Measurements from ENCODE around the gene UQCC3. TPM values are rescaled to one million over a fixed set of nuclear protein-coding genes. Genes with fewer than 3 reads are reported as not detected.

Gene UQCC3
- total and polyA plus RNA-seq, 10 of the 15 experiments (the other 5 are each of a cell fraction or from before 2014, with no cell fraction given), result 1.3 to 20.5 (median 8.2) TPM

GRCh38 chr11:62713343-62713742 lies 41.9 kb downstream of the UQCC3 start (continued):
- TF ChIP-seq, protein P1, sequence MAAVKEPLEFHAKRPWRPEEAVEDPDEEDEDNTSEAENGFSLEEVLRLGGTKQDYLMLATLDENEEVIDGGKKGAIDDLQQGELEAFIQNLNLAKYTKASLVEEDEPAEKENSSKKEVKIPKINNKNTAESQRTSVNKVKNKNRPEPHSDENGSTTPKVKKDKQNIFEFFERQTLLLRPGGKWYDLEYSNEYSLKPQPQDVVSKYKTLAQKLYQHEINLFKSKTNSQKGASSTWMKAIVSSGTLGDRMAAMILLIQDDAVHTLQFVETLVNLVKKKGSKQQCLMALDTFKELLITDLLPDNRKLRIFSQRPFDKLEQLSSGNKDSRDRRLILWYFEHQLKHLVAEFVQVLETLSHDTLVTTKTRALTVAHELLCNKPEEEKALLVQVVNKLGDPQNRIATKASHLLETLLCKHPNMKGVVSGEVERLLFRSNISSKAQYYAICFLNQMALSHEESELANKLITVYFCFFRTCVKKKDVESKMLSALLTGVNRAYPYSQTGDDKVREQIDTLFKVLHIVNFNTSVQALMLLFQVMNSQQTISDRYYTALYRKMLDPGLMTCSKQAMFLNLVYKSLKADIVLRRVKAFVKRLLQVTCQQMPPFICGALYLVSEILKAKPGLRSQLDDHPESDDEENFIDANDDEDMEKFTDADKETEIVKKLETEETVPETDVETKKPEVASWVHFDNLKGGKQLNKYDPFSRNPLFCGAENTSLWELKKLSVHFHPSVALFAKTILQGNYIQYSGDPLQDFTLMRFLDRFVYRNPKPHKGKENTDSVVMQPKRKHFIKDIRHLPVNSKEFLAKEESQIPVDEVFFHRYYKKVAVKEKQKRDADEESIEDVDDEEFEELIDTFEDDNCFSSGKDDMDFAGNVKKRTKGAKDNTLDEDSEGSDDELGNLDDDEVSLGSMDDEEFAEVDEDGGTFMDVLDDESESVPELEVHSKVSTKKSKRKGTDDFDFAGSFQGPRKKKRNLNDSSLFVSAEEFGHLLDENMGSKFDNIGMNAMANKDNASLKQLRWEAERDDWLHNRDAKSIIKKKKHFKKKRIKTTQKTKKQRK (IDR thresholded peaks at IDR 0.05; ENCODE audit: low read depth, low read length), result no peak
- TF ChIP-seq, protein P2, sequence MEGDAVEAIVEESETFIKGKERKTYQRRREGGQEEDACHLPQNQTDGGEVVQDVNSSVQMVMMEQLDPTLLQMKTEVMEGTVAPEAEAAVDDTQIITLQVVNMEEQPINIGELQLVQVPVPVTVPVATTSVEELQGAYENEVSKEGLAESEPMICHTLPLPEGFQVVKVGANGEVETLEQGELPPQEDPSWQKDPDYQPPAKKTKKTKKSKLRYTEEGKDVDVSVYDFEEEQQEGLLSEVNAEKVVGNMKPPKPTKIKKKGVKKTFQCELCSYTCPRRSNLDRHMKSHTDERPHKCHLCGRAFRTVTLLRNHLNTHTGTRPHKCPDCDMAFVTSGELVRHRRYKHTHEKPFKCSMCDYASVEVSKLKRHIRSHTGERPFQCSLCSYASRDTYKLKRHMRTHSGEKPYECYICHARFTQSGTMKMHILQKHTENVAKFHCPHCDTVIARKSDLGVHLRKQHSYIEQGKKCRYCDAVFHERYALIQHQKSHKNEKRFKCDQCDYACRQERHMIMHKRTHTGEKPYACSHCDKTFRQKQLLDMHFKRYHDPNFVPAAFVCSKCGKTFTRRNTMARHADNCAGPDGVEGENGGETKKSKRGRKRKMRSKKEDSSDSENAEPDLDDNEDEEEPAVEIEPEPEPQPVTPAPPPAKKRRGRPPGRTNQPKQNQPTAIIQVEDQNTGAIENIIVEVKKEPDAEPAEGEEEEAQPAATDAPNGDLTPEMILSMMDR (IDR thresholded peaks at IDR 0.05 in 2 of 3, conservative IDR thresholded peaks at IDR 0.05 in 1 of 3; ENCODE audit: control insufficient read depth in 2 of 3, extremely low read depth in 1 of 3, insufficient read depth in 1 of 3, low read depth in 3 of 3, low read length in 3 of 3), result no peak
- TF ChIP-seq FOS (IDR thresholded peaks at IDR 0.05; ENCODE audit: borderline replicate concordance, extremely low read depth, insufficient read length) (no peak), REST (IDR thresholded peaks at IDR 0.05; ENCODE audit: low read depth, low read length) (no peak), IRF4 (IDR thresholded peaks at IDR 0.05; ENCODE audit: low read depth, low read length) (no peak)
- TF ChIP-seq, protein P3, sequence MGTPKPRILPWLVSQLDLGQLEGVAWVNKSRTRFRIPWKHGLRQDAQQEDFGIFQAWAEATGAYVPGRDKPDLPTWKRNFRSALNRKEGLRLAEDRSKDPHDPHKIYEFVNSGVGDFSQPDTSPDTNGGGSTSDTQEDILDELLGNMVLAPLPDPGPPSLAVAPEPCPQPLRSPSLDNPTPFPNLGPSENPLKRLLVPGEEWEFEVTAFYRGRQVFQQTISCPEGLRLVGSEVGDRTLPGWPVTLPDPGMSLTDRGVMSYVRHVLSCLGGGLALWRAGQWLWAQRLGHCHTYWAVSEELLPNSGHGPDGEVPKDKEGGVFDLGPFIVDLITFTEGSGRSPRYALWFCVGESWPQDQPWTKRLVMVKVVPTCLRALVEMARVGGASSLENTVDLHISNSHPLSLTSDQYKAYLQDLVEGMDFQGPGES (IDR thresholded peaks at IDR 0.05), result no peak
- TF ChIP-seq, protein P4, sequence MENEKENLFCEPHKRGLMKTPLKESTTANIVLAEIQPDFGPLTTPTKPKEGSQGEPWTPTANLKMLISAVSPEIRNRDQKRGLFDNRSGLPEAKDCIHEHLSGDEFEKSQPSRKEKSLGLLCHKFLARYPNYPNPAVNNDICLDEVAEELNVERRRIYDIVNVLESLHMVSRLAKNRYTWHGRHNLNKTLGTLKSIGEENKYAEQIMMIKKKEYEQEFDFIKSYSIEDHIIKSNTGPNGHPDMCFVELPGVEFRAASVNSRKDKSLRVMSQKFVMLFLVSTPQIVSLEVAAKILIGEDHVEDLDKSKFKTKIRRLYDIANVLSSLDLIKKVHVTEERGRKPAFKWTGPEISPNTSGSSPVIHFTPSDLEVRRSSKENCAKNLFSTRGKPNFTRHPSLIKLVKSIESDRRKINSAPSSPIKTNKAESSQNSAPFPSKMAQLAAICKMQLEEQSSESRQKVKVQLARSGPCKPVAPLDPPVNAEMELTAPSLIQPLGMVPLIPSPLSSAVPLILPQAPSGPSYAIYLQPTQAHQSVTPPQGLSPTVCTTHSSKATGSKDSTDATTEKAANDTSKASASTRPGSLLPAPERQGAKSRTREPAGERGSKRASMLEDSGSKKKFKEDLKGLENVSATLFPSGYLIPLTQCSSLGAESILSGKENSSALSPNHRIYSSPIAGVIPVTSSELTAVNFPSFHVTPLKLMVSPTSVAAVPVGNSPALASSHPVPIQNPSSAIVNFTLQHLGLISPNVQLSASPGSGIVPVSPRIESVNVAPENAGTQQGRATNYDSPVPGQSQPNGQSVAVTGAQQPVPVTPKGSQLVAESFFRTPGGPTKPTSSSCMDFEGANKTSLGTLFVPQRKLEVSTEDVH (IDR thresholded peaks at IDR 0.05; ENCODE audit: low read depth, partially characterized antibody), result no peak
